Transverse colon (tissue), 4 donors: ENCODE data around the gene DNAJA3. TPM values are rescaled to one million over a fixed set of nuclear protein-coding genes. Genes with fewer than 3 reads are reported as not detected.

Experiments
- DNase-seq: peaks from one replicate; pipeline ENCODE4 v3.0.0-alpha.2; 2019
- H3K27ac ChIP-seq, 4 donors: fragments of 200-600 bp; sonication (generic); 2 replicates each; pipeline ENCODE4 v1.5.1; 2016 to 2018; ENCODE audit warnings: inconsistent platforms in 4 of 4
- H3K27me3 ChIP-seq: fragments of 200-600 bp; sonication (generic); 2 replicates; pipeline ENCODE4 v1.5.1; 2017; ENCODE audit warnings: inconsistent platforms
- H3K36me3 ChIP-seq, 4 donors: fragments of 200-600 bp; sonication (generic); 2 replicates each; pipeline ENCODE4 v1.5.1; 2017 to 2019; ENCODE audit warnings: inconsistent platforms in 4 of 4
- H3K4me1 ChIP-seq, 4 donors: fragments of 200-600 bp; sonication (generic); 2 replicates each; pipeline ENCODE4 v1.5.1; 2017 to 2020; ENCODE audit warnings: inconsistent platforms in 4 of 4
- H3K4me3 ChIP-seq, 4 donors: fragments of 200-600 bp; sonication (generic); 1 replicate in 1 of 4; 2 replicates in 3 of 4; pipeline versions ENCODE4 v1.5.1 to v1.6.1; 2017 to 2019; ENCODE audit warnings: inconsistent platforms in 4 of 4
- H3K9me3 ChIP-seq, 2 donors: fragments of 200-600 bp; sonication (generic); 2 replicates each; pipeline ENCODE4 v1.5.1; 2017 to 2019; ENCODE audit warnings: inconsistent platforms in 2 of 2
- CTCF ChIP-seq, 5 experiments: fragments of 200-600 bp in 3 of 5; fragments of 450-650 bp in 2 of 5; sonication (generic) in 3 of 5; IDR thresholded peaks; 1 replicate in 2 of 5; 2 replicates in 3 of 5; pipeline ENCODE4 v1.5.1; 2016 to 2017; ENCODE audit warnings: antibody characterized with exemption in 5 of 5, inconsistent platforms in 3 of 5, mild to moderate bottlenecking in 2 of 5, moderate library complexity in 1 of 5
- EP300 ChIP-seq: sonication (generic); formaldehyde crosslinking; IDR thresholded peaks from one replicate; pipeline ENCODE4 v1.6.1; 2017; ENCODE audit warnings: antibody characterized with exemption, low read depth
- POLR2A ChIP-seq: fragments of 450-650 bp; IDR thresholded peaks from one replicate; pipeline ENCODE4 v1.6.1; 2016; ENCODE audit warnings: antibody characterized with exemption, mild to moderate bottlenecking, moderate library complexity
- POLR2AphosphoS5 ChIP-seq, 3 donors: sonication (generic); formaldehyde crosslinking; IDR thresholded peaks; one replicate each; pipeline ENCODE4 v1.6.1; 2016; ENCODE audit warnings: antibody characterized with exemption in 3 of 3
- WGBS, 2 donors: methylation state at CpG; one replicate each; pipeline ENCODE4 v1.1.5; 2018; ENCODE audit warnings: low coverage in 1 of 2; 5-methylcytosine and 5-hydroxymethylcytosine counted together
- in situ Hi-C, 4 donors: fragments of 200-750 bp; cut with MboI; loops; one replicate each; pipeline versions ENCODE4 v1.15.0 to v1.15.1; 2017; ENCODE audit warnings: low sequenced_read_pairs in 3 of 4, low pct_ligation_motif_present in 1 of 4, low pct_unique_long_range_greater_than_20kb in 1 of 4
- intact Hi-C: fragments of 100-400 bp; cut with DNase I; formaldehyde crosslinking; loops from one replicate; pipeline ENCODE4 v1.15.1; 2023; ENCODE audit warnings: low total_unique reads
- small RNA-seq, 4 donors: library from RNA; depleted of rRNA; stranded (forward); fragments of <200 nt; gene quantifications; one replicate each; pipeline ENCODE3, GENCODE V24; 2016
- total RNA-seq, 4 donors: library from RNA; depleted of rRNA; stranded (reverse); fragments of >200 nt; gene quantifications; one replicate each; pipeline ENCODE4 v1.1.0, GENCODE V29; 2016

The DNAJA3 gene
- total RNA-seq, 4 donors from 2014 or later, result 49.0 to 126 (median 75.5) TPM

- WGBS, 2 donors, result 20 to 30% methylated on average over 5 of the region's 5 CpGs
- H3K27ac ChIP-seq, result peak overlapping the region; percentile 62 to 74 (median 66)
- H3K4me3 ChIP-seq, result no peak overlapping the region
- in situ Hi-C loops, result no loop called here
- no peaks in the 10 kb centered on the region for H3K27me3 ChIP-seq
- peaks cover 18 to 33% (median 19%) of the 10 kb centered on the region in 4 donors for H3K4me1 ChIP-seq
- TF ChIP-seq CTCF (IDR thresholded peaks at IDR 0.05), result no peak
- no peak for TF ChIP-seq EP300
- TF ChIP-seq POLR2A, result no peak
- TF ChIP-seq POLR2AphosphoS5 (IDR thresholded peaks at IDR 0.05), result no peak
- no peak for DNase-seq
- intact Hi-C loops, result loop anchor here (10.0 kb wide), 1 partner anchor 84 kb away; no protein-coding TSS in a partner anchor
- H3K36me3 ChIP-seq, result peaks cover 0 to 3% (median 0%) of the 10 kb centered on the region in 4 donors
- no peaks in the 10 kb centered on the region for H3K9me3 ChIP-seq
These were observed 75.4 kb downstream of the DNAJA3 start for GRCh38 chr16:4501071-4501478.

DNA sequence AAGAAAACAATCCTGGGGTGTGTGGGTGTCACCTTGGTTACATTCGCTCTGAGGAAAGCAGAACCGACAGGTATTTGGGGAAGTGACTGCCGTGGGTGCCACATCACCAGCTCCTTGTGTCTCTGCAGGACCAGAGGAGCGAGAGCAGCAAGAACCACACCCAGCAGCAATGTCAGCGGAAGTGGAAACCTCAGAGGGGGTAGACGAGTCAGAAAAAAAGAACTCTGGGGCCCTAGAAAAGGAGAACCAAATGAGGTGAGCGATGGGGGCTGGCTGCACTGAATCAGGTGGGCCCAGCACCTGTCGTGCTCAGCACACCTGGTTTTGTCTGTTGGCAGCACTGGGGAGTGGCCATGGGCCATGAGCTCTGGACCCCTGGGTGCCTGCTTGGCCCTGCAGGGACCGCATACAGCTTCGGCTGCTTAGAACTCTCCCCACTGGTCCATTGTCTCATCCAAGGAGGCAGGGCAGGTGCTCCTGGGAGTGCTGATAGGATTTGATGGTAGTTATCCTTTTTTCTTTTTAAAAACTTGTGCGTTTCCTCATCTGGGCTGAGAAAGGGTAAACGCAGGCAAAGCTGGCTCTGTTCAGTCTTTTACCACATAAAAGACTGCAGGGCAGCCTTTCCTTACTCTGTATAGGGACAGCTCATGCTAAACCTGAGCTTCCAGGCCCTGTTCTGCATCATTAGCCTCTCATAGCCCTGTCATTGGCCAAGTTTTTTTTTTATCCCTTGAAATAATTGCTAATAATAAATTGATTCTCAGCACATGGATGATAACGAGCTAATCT, 79.9 kb downstream of the DNAJA3 start:
- peaks cover 10 to 29% (median 12%) of the 10 kb centered on the region in 4 donors for H3K4me1 ChIP-seq
- in situ Hi-C loops (no loop called here), intact Hi-C loops (loop anchor here (10.0 kb wide), 1 partner anchor 79 kb away; no protein-coding TSS in a partner anchor)
- H3K27ac ChIP-seq, result peak overlapping the region; percentile 18 to 57 (median 46)
- H3K4me3 ChIP-seq, result no peak overlapping the region
- peaks cover 0 to 29% (median 7%) of the 10 kb centered on the region in 4 donors for H3K36me3 ChIP-seq
- H3K27me3 ChIP-seq, result no peaks in the 10 kb centered on the region
- WGBS, 2 donors, result 75% methylated on average over 10 to 13 of the region's 13 CpGs
- peak; percentile 67 for DNase-seq
- TF ChIP-seq EP300, result no peak
- TF ChIP-seq CTCF (IDR thresholded peaks at IDR 0.05), result no peak
- TF ChIP-seq POLR2AphosphoS5 (IDR thresholded peaks at IDR 0.05), result no peak
- no peak for TF ChIP-seq POLR2A
- no peaks in the 10 kb centered on the region for H3K9me3 ChIP-seq

Small RNAs within 50 kb of the gene (small RNA-seq; reads per million reads assigned to genes)
- gene AC012676.2, result 0 reads per million in 4 donors

Other genes starting within 250 kb of the DNAJA3 start
- gene SRL, start 183.8 kb upstream of the DNAJA3 start, total RNA-seq, result under 1 TPM in 2 of 4 donors, not detected in 2; 0.32 to 0.68 TPM
- gene TFAP4, start 152.8 kb upstream of the DNAJA3 start, total RNA-seq, result 1 to 10 TPM; 4.6 to 8.4 (median 6.3) TPM
- 1 to 10 TPM in 3 of 4 donors, under 1 TPM in 1; 0.68 to 5.0 (median 1.8) TPM for gene GLIS2, start 109.8 kb upstream of the DNAJA3 start, total RNA-seq
- gene PAM16, start 74.5 kb upstream of the DNAJA3 start, total RNA-seq, result 10 to 100 TPM; 26.5 to 40.5 (median 29.2) TPM
- 10 to 100 TPM in 2 of 4 donors, 1 to 10 TPM in 2; 3.4 to 18.7 (median 9.0) TPM for gene VASN, start 54.0 kb upstream of the DNAJA3 start, total RNA-seq
- gene CORO7, start 9.3 kb upstream of the DNAJA3 start, total RNA-seq, result 100 to 1,000 TPM in 1 of 4 donors, 10 to 100 TPM in 3; 46.8 to 330 (median 58.1) TPM
- gene NMRAL1, start 48.8 kb downstream of the DNAJA3 start, total RNA-seq, result 10 to 100 TPM; 46.0 to 75.9 (median 66.6) TPM
- gene HMOX2, start 50.5 kb downstream of the DNAJA3 start, total RNA-seq, result 100 to 1,000 TPM in 1 of 4 donors, 10 to 100 TPM in 3; 46.4 to 495 (median 55.7) TPM
- gene CDIP1, start 112.9 kb downstream of the DNAJA3 start, total RNA-seq, result 10 to 100 TPM in 3 of 4 donors, 1 to 10 TPM in 1; 8.8 to 29.5 (median 19.0) TPM
- gene C16orf96, start 130.5 kb downstream of the DNAJA3 start, total RNA-seq, result not detected
- 10 to 100 TPM in 2 of 4 donors, 1 to 10 TPM in 2; 8.6 to 18.0 (median 10.5) TPM for gene UBALD1, start 189.0 kb downstream of the DNAJA3 start, total RNA-seq
- 100 to 1,000 TPM in 1 of 4 donors, 10 to 100 TPM in 3; 49.1 to 127 (median 79.5) TPM for gene MGRN1, start 199.0 kb downstream of the DNAJA3 start, total RNA-seq